K562 (cell line): ENCODE measurements around the gene ZDHHC5. TPM values are rescaled to one million over a fixed set of nuclear protein-coding genes. Genes with fewer than 3 reads are reported as not detected.
A peak's percentile ranks its signal among the peaks of the same experiment; 100 is the strongest.

Source experiments
- CBX8 ChIP-seq: fragments of 200-600 bp; sonication (generic); IDR thresholded peaks from 2 replicates; pipeline ENCODE4 v1.6.1; 2012; ENCODE audit warnings: borderline replicate concordance, mixed run types, low read depth, mild to moderate bottlenecking, moderate library complexity, mixed read lengths, low read length, control low read depth, inconsistent platforms; ENCODE audit not compliant: poor library complexity, severe bottlenecking; ENCODE audit errors: extremely low read depth
- CCAR2 ChIP-seq: fragments of 200-400 bp; formaldehyde crosslinking; IDR thresholded peaks from 2 replicates; pipeline ENCODE4 v1.6.1; 2017; ENCODE audit warnings: mild to moderate bottlenecking, low read depth, low read length
- HDAC2 ChIP-seq: fragments of 450-650 bp; IDR thresholded peaks from 2 replicates; pipeline ENCODE4 v1.6.1; 2016; ENCODE audit warnings: mild to moderate bottlenecking
- KLF6 ChIP-seq: fragments of 250-450 bp; sonication (Bioruptor Pico); IDR thresholded peaks from 2 replicates; pipeline ENCODE4 v1.4.0; 2020; ENCODE audit warnings: mild to moderate bottlenecking, moderate library complexity, borderline replicate concordance
- polyA plus RNA-seq, 8 experiments: library from polyadenylated mRNA; depleted of rRNA in 4 of 8; stranded (reverse) in 5 of 8; unstranded in 3 of 8; fragments of >200 nt; fragmentation: Nextera tagmentation in 2 of 8; fragmentation: Illumina TruSeq in 1 of 8; extraction: Ambion mirVana in 2 of 8; extraction: Trizol in 1 of 8; gene quantifications; 2 replicates each; pipeline versions ENCODE4 v1.2.1 to v1.2.3, GENCODE V29; 2011 to 2014; ENCODE audit warnings: inconsistent platforms in 1 of 8, missing spikeins in 1 of 8
- total RNA-seq, 7 experiments: library from RNA; depleted of rRNA in 6 of 7; stranded (reverse); fragments of >200 nt in 6 of 7; fragmentation: Illumina TruSeq in 2 of 7; extraction: Trizol in 2 of 7; gene quantifications; 2 replicates each; pipeline versions ENCODE4 v1.2.1 to v1.2.3, GENCODE V29; 2011 to 2021; ENCODE audit warnings: low replicate concordance in 1 of 7
- TF ChIP-seq, protein P1 (sequence below): fragments of 450-650 bp; IDR thresholded peaks from 2 replicates; pipeline ENCODE4 v1.6.1; 2016; ENCODE audit warnings: mild to moderate bottlenecking, moderate library complexity
- TF ChIP-seq, protein P2 (sequence below): fragments of 250-450 bp; sonication (Bioruptor Pico); IDR thresholded peaks from 2 replicates; pipeline ENCODE4 v1.4.0; 2020
- TF ChIP-seq, protein P3 (sequence below): fragments of 450-650 bp; formaldehyde crosslinking; IDR thresholded peaks from 2 replicates; pipeline ENCODE4 v1.4.0; 2022; ENCODE audit warnings: missing genetic modification characterization
- TF ChIP-seq, protein P4 (sequence below): fragments of 250-450 bp; sonication (Bioruptor Pico); IDR thresholded peaks from 2 replicates; pipeline ENCODE4 v1.8.0; 2022; ENCODE audit warnings: moderate library complexity, mild to moderate bottlenecking, inconsistent platforms
- TF ChIP-seq, protein P5 (sequence below): sonication (generic); formaldehyde crosslinking; IDR thresholded peaks from 2 replicates; pipeline ENCODE4 v1.8.1; 2022; ENCODE audit warnings: missing genetic modification reagents

The ZDHHC5 gene
- total and polyA plus RNA-seq, 9 of the 15 experiments (the other 6 are each of a cell fraction or from before 2014, with no cell fraction given), result 3.8 to 64.2 (median 35.9) TPM

DNA sequence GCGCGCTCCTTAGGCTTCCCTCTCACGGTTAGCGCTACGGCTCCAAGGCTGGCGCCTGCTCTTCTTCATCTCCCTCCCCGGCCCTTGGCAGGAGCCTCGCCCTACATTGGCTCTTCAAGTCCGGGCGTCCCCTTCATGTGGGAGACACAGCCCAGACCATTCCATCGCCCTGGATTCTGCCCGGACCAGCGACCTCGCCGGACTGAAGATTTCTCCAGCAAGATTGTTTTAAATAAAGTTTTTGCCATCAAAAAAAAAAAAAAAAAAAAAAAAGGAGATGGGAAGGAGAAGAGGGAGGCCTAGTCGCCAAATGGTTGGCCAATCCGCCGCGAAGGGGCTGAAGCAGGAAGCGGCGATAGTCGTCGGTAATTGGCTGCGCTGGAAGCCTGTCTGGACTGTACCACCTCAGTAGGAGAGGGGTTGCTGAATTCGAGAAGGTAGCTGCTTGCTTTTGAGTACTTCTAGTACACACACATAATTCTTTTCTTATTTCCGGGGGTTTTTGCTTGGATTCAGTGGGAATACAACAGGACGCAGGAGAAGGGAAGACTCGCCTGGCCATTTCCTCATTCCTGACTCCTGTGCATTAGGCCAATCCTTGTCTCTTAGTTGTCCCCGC lies 688 bp upstream of the ZDHHC5 start (continued):
- TF ChIP-seq, protein P1, sequence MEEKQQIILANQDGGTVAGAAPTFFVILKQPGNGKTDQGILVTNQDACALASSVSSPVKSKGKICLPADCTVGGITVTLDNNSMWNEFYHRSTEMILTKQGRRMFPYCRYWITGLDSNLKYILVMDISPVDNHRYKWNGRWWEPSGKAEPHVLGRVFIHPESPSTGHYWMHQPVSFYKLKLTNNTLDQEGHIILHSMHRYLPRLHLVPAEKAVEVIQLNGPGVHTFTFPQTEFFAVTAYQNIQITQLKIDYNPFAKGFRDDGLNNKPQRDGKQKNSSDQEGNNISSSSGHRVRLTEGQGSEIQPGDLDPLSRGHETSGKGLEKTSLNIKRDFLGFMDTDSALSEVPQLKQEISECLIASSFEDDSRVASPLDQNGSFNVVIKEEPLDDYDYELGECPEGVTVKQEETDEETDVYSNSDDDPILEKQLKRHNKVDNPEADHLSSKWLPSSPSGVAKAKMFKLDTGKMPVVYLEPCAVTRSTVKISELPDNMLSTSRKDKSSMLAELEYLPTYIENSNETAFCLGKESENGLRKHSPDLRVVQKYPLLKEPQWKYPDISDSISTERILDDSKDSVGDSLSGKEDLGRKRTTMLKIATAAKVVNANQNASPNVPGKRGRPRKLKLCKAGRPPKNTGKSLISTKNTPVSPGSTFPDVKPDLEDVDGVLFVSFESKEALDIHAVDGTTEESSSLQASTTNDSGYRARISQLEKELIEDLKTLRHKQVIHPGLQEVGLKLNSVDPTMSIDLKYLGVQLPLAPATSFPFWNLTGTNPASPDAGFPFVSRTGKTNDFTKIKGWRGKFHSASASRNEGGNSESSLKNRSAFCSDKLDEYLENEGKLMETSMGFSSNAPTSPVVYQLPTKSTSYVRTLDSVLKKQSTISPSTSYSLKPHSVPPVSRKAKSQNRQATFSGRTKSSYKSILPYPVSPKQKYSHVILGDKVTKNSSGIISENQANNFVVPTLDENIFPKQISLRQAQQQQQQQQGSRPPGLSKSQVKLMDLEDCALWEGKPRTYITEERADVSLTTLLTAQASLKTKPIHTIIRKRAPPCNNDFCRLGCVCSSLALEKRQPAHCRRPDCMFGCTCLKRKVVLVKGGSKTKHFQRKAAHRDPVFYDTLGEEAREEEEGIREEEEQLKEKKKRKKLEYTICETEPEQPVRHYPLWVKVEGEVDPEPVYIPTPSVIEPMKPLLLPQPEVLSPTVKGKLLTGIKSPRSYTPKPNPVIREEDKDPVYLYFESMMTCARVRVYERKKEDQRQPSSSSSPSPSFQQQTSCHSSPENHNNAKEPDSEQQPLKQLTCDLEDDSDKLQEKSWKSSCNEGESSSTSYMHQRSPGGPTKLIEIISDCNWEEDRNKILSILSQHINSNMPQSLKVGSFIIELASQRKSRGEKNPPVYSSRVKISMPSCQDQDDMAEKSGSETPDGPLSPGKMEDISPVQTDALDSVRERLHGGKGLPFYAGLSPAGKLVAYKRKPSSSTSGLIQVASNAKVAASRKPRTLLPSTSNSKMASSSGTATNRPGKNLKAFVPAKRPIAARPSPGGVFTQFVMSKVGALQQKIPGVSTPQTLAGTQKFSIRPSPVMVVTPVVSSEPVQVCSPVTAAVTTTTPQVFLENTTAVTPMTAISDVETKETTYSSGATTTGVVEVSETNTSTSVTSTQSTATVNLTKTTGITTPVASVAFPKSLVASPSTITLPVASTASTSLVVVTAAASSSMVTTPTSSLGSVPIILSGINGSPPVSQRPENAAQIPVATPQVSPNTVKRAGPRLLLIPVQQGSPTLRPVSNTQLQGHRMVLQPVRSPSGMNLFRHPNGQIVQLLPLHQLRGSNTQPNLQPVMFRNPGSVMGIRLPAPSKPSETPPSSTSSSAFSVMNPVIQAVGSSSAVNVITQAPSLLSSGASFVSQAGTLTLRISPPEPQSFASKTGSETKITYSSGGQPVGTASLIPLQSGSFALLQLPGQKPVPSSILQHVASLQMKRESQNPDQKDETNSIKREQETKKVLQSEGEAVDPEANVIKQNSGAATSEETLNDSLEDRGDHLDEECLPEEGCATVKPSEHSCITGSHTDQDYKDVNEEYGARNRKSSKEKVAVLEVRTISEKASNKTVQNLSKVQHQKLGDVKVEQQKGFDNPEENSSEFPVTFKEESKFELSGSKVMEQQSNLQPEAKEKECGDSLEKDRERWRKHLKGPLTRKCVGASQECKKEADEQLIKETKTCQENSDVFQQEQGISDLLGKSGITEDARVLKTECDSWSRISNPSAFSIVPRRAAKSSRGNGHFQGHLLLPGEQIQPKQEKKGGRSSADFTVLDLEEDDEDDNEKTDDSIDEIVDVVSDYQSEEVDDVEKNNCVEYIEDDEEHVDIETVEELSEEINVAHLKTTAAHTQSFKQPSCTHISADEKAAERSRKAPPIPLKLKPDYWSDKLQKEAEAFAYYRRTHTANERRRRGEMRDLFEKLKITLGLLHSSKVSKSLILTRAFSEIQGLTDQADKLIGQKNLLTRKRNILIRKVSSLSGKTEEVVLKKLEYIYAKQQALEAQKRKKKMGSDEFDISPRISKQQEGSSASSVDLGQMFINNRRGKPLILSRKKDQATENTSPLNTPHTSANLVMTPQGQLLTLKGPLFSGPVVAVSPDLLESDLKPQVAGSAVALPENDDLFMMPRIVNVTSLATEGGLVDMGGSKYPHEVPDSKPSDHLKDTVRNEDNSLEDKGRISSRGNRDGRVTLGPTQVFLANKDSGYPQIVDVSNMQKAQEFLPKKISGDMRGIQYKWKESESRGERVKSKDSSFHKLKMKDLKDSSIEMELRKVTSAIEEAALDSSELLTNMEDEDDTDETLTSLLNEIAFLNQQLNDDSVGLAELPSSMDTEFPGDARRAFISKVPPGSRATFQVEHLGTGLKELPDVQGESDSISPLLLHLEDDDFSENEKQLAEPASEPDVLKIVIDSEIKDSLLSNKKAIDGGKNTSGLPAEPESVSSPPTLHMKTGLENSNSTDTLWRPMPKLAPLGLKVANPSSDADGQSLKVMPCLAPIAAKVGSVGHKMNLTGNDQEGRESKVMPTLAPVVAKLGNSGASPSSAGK, result no peak
- TF ChIP-seq CCAR2 (no peak), CBX8 (no peak), HDAC2 (no peak), KLF6 (no peak)
- TF ChIP-seq, protein P2, sequence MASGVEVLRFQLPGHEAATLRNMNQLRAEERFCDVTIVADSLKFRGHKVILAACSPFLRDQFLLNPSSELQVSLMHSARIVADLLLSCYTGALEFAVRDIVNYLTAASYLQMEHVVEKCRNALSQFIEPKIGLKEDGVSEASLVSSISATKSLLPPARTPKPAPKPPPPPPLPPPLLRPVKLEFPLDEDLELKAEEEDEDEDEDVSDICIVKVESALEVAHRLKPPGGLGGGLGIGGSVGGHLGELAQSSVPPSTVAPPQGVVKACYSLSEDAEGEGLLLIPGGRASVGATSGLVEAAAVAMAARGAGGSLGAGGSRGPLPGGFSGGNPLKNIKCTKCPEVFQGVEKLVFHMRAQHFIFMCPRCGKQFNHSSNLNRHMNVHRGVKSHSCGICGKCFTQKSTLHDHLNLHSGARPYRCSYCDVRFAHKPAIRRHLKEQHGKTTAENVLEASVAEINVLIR (CRISPR knock-in tag), result no peak; the same call in 1 of the 2 replicates
- TF ChIP-seq, protein P3, sequence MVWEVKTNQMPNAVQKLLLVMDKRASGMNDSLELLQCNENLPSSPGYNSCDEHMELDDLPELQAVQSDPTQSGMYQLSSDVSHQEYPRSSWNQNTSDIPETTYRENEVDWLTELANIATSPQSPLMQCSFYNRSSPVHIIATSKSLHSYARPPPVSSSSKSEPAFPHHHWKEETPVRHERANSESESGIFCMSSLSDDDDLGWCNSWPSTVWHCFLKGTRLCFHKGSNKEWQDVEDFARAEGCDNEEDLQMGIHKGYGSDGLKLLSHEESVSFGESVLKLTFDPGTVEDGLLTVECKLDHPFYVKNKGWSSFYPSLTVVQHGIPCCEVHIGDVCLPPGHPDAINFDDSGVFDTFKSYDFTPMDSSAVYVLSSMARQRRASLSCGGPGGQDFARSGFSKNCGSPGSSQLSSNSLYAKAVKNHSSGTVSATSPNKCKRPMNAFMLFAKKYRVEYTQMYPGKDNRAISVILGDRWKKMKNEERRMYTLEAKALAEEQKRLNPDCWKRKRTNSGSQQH (CRISPR knock-in tag), result 0 out of 2 replicates have a peak, but pooled peaks have one; percentile 57
- TF ChIP-seq, protein P4, sequence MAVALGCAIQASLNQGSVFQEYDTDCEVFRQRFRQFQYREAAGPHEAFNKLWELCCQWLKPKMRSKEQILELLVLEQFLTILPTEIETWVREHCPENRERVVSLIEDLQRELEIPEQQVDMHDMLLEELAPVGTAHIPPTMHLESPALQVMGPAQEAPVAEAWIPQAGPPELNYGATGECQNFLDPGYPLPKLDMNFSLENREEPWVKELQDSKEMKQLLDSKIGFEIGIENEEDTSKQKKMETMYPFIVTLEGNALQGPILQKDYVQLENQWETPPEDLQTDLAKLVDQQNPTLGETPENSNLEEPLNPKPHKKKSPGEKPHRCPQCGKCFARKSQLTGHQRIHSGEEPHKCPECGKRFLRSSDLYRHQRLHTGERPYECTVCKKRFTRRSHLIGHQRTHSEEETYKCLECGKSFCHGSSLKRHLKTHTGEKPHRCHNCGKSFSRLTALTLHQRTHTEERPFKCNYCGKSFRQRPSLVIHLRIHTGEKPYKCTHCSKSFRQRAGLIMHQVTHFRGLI, result no peak
- TF ChIP-seq, protein P5, sequence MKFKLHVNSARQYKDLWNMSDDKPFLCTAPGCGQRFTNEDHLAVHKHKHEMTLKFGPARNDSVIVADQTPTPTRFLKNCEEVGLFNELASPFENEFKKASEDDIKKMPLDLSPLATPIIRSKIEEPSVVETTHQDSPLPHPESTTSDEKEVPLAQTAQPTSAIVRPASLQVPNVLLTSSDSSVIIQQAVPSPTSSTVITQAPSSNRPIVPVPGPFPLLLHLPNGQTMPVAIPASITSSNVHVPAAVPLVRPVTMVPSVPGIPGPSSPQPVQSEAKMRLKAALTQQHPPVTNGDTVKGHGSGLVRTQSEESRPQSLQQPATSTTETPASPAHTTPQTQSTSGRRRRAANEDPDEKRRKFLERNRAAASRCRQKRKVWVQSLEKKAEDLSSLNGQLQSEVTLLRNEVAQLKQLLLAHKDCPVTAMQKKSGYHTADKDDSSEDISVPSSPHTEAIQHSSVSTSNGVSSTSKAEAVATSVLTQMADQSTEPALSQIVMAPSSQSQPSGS (CRISPR knock-in tag), result no peak
